AG10803 (cell line): ENCODE results near the gene TNS3.

ENCODE experiments used
- DNase-seq: peaks from one replicate; pipeline ENCODE4 v3.0.0; 2010; ENCODE audit warnings: low read depth
- H3K4me3 ChIP-seq: 2 replicates; pipeline ENCODE4 v1.5.1; 2011; ENCODE audit warnings: mild to moderate bottlenecking, low read length, control low read depth
- TF ChIP-seq, protein P1 (sequence below): conservative IDR thresholded peaks from 2 replicates; pipeline ENCODE4 v1.5.1; 2011; ENCODE audit warnings: mild to moderate bottlenecking, low read length, control low read depth, inconsistent platforms

The TNS3 gene

DNA sequence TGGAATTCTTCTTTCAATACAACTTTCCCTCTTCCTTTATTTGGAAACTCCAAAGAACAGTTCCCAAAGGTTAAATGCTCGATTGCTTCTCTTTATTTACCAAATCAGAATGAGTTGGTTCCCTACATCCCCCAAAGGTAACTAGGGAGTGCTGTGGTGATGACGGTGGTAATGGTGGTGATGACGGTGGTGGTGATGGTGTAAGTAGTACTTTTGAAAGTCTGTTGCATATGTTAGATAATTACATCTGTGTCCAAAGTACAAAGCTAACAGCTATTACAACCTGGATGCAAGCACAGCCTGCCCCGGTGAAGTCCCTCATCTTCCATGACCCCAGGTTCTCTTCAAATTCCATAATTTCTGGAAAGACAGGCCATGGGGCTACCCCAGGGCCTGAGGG lies 115.1 kb downstream of the TNS3 start:
- TF ChIP-seq, protein P1, sequence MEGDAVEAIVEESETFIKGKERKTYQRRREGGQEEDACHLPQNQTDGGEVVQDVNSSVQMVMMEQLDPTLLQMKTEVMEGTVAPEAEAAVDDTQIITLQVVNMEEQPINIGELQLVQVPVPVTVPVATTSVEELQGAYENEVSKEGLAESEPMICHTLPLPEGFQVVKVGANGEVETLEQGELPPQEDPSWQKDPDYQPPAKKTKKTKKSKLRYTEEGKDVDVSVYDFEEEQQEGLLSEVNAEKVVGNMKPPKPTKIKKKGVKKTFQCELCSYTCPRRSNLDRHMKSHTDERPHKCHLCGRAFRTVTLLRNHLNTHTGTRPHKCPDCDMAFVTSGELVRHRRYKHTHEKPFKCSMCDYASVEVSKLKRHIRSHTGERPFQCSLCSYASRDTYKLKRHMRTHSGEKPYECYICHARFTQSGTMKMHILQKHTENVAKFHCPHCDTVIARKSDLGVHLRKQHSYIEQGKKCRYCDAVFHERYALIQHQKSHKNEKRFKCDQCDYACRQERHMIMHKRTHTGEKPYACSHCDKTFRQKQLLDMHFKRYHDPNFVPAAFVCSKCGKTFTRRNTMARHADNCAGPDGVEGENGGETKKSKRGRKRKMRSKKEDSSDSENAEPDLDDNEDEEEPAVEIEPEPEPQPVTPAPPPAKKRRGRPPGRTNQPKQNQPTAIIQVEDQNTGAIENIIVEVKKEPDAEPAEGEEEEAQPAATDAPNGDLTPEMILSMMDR, result no peak

DNA sequence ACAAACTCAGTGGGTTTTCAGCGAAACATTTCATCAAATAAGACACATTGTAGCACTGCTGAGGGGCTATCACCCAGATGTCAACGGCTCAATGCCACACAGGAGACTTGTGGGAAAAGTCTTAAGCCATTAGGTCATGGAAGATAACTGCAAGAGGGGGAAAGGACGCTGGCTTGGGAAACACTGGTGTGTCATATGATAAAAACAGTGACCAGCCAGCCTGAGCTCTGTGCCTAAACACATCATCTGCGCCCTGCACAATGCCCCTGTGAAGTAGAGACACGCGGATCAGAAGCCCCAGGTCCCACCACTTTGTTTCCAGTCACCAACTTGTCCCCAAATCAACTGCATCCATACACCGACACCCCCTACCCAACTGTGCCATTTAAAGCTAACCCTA lies 116.7 kb downstream of the TNS3 start:
- DNase-seq, result no peak
- no peak overlapping the region for H3K4me3 ChIP-seq
- TF ChIP-seq, protein P1, result no peak

More for the DNA sequence above, 115.1 kb downstream of the TNS3 start:
- DNase-seq, result no peak
- no peak overlapping the region for H3K4me3 ChIP-seq

DNA sequence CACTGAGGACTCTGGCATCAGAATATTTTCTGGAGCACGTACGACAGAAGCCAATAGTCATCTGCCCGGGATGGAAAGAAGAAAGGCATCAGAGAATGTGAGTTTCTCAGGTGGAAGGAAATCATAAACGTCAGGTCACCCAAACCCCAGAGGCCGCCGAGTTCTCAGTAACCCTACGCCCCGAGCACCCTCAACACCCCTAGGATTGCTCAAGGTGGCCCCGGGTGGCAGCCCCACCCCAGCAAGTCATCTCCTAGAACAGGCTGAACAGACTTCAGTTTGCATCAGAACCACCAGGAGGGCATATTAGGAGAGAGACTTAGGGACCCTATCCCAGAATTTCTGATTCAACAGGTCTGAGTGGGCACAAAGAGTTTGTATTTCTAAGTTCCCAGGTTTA lies 117.6 kb downstream of the TNS3 start:
- TF ChIP-seq, protein P1, result no peak
- no peak overlapping the region for H3K4me3 ChIP-seq
- no peak for DNase-seq

DNA sequence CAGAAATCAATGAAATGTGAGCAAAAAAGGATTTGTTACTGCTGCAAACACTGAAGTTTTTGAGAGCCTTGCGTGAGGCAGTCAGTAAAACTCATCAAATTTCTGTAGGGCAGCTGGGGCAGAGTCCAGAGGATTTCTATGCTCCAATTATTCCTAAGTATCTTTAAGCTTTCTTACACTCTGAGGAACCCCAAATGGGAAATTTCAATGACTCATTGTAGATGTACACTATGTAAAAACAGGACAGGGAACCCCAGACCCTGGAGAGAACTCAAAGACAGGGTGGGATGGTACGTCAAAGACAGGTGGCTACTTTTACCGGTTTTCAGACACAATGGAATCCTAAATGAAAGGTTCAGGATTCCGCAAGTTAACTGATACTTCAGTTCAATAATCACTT lies 120.2 kb downstream of the TNS3 start:
- H3K4me3 ChIP-seq, result no peak overlapping the region
- DNase-seq, result no peak
- TF ChIP-seq, protein P1, result no peak

DNA sequence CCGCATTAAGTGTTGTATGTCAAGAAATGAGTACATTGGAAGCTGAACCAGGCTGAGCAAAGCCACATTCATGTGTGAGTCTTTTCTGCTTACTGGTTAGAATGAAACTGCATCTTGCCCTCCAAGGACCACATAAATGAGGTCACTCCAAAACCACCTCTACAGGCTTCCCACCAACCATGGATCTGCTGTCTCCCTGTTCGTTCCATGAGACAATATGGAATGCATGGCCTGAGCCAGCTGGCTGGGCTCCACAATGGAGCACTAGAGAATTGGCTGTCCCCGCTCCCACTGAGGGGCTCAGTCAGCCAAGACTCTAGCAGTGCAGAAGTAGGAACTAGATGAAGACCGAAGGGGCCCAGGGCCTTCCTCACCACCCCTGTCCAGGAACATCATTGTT lies 120.8 kb downstream of the TNS3 start:
- DNase-seq, result peak; percentile 78
- TF ChIP-seq, protein P1, result no peak
- no peak overlapping the region for H3K4me3 ChIP-seq

DNA sequence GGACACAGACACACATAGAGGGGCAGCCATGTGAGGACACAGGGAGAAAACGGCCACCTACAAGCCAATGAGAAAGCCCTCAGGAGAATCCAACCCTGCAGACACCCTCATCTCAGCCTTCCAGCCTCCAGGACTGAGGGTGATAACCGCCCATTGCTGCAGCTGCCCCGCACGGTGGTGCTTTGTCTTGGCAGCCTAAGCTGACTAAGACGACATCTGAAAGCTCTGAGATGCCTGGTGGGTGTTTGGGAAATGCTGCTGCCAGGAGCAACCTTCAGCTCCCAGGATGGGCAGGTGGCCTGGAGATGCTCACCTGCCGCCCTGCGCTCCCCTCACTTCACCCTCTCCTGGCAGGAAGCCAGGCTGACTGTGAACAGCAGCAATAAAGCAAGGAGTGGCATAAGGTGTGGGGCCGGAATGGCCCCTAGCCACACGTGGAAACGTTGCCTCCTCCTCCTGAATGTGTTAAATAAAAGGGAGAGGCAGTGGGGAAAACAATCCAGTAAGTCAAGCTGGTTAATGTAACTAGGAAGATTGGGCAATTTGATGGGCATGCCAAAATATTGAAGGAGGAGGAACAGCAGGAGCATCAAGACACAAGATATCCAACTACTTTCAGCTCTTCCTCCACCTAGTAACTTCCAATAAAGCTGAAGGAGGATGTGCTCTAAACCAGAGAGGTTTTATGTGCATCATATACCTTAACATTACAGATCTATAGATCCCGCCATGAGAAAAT lies 121.5 kb downstream of the TNS3 start:
- DNase-seq, result no peak
- no peak overlapping the region for H3K4me3 ChIP-seq
- TF ChIP-seq, protein P1, result no peak

DNA sequence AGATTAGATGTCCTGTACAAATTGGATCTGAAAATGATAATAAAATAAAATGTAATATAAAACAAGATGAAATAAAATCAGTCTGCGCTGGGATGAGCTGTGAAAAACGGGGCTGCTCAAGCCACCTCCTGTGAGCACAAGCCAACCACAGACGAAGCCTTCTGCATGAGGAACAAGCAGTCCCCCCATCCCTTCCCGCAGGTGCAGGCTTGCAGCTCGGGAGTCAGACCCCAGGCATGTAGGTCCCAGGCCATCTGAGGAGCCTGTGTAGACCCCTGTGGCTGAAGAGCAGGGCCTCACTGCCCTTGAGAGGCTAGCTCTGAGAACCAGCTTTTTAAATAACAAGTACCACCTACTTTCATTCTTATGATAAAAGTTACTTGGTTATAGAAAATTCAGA lies 123.4 kb downstream of the TNS3 start:
- TF ChIP-seq, protein P1, result no peak
- no peak overlapping the region for H3K4me3 ChIP-seq
- DNase-seq, result no peak
